Nucleus accumbens (tissue), 56 donors: Measurements from ENCODE around the gene ABLIM1.

Experiments
- DNase-seq, 56 donors: peaks; one replicate each; lab custom pipeline; 2025; lab: John Stamatoyannopoulos, UW

The ABLIM1 gene

GRCh38 chr10:114626841-114627240 lies 31.2 kb downstream of the ABLIM1 start:
- no peak for DNase-seq

- no peak for DNase-seq
These were observed 32.9 kb downstream of the ABLIM1 start for GRCh38 chr10:114624951-114625780.

GRCh38 chr10:114624422-114624821 lies 33.7 kb downstream of the ABLIM1 start:
- no peak for DNase-seq

DNA sequence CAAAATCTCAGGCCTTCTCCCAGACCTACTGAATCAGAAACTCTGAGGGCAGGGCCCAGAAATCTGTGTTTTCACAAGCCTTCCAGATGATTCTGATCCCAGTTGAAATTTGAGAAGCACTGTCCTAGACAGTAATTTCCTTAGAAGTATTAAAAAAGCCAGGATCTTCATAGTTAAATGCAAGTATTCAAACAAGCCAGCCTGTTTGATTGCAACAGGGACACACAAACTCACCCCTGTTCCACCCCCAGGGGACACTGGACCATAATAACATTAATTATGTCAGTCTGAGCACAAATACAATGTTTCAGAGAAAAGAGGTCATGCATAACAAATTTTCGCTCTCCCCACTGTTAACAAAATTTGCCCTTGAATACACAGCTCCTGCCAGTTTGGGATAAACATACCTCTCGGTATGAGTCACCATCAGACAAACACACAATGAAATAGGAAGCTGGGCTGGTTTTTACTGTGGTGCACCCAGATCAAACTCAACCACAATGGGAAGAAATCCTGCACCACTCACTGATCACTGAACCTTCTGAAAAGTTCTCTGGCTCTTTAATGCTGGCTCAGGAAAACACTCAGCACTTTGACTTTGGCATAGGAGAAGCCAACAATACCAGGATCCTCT lies 34.3 kb downstream of the ABLIM1 start:
- no peak for DNase-seq

DNA sequence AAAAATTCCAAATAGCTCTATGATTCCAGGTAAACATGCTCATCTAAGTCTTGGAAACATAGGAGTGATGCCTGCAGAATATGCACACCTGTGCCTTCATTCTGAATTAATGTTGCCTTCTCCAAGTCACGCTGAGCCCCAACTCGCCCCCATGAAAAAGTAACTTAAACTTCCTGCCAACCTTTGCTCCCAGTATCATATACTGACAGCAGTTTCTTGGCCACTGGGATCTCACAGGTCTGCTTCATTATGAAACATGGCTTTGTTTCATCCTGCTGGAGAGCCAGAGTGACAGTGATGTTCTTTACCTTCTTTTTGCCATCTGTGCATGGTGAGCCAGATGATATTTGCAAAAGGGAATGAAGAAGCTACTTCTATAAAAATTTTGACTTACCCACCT lies 34.9 kb downstream of the ABLIM1 start:
- DNase-seq: no peak

GRCh38 chr10:114618722-114619121 lies 39.4 kb downstream of the ABLIM1 start:
- DNase-seq: no peak

DNA sequence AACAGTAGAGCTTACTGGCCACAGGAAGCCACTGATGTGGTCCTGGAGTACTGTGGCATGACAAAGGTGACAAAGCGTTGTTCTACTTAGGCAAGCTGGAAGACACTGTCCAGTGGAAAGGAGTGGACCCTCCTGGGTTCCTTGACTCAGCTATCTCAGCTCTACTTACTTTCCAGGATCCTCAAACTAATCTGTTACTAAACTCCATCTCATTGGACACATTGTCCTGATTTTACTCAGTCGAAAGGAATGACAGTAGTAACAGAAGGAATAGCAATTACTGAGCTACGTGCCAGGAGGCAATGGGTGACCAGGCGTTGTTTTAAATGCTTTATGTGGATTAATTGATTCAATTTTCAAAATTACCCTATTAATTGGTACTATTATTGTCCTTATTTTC lies 41.6 kb downstream of the ABLIM1 start:
- no peak for DNase-seq

DNA sequence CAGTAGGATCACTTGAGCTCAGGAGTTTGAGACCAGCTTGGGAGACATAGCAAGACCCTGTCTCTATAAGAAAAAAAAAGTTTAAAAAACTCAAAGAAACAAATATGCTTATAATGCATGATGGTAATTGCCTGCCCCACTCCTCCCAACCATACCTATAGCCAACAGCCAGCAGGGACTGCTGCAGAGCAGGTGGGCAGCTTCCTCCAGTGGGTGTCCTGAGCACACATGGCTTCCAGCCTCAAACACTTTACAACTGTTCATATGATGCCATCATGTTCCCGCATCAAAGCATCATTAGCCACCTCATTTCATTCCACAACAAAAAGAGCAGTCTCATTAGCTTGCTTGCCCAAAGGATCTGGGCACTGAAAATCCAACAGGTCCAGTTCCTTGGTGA lies 42.0 kb downstream of the ABLIM1 start:
- no peak for DNase-seq

GRCh38 chr10:114615600-114616007 lies 42.5 kb downstream of the ABLIM1 start:
- DNase-seq: no peak

DNA sequence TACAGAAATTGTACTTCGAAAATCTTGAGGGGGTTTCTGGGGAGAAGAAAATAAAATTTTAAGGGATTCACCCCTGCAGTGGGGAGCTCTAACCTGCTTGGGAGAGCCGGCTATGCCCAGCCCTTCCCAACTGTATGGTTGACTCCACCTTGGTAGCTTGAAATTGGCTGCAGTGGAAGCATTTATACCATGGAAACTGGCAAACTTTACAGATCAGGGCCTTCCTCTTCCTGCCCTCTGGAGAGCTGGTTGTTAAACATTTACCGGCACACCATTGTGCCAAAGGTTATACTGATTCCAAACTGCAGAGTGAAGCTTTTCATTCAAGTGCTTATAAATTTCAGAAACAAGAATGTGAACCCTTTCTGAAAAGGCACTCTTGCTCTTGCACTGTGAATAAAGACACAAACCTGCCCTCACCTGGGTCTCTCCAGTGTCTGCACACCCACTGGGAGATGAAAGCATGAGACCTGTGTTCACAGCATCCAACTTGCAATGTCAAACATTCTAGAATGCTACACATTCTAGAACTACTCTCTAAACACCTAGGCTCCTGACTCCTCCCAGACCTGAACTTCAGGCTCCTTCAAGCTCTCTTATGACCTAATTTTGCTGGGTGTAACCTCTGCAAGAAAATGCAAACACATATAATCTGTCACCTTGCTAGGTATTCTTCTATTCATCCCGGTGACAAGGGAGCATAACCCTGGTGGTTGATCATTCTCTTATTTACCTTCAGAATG lies 44.7 kb downstream of the ABLIM1 start:
- no peak for DNase-seq

DNA sequence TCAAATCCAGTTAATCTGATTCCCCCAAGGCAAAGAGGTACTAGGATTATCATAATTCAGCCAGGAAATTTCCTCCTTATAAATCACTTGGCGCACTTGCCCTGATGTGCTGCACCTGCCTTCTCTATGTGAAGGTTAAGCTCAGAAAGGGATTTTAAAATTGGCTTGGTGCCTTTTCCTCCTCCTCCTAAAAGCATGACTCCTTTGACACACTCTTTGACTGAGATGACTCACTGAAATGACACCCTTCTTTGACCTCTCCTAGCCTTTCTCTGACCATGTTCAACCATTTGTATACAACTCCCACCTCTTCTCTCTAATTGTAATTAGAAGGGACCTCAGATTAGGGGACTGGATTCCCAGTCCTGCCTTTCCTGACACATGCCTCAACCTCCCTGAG lies 46.5 kb downstream of the ABLIM1 start:
- no peak for DNase-seq

- no peak for DNase-seq
These were observed 48.3 kb downstream of the ABLIM1 start for GRCh38 chr10:114609518-114610426.

DNA sequence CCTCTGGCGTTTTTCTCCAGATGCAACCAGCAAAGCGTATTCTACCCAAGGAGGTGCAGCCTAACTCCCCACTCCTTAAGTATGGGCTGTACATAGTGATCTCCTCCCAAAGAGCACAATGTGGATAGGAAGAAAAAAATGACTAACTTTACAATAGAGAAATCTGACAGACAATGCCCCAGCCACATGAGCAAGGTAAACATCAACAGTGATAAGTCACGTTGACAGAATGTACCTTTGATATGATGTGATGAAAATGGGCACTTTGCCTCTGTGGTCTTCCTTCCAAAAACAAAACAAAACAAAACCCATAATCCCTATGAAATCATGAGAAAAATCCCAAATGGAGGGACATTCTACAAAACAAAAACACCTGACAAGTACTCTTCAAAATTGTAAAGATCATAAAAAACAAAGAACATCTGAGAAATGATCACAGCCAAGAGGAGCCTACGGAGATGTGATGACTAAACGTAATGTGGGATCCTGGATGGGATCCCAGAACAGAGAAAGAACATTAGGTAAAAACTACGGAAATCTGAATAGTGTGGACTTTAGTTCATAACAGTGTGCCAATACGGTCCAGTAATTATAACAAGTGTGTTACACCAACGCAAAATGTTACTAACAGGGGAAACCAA lies 50.6 kb downstream of the ABLIM1 start:
- DNase-seq: no peak

GRCh38 chr10:114605155-114605797 lies 52.8 kb downstream of the ABLIM1 start:
- no peak for DNase-seq

DNA sequence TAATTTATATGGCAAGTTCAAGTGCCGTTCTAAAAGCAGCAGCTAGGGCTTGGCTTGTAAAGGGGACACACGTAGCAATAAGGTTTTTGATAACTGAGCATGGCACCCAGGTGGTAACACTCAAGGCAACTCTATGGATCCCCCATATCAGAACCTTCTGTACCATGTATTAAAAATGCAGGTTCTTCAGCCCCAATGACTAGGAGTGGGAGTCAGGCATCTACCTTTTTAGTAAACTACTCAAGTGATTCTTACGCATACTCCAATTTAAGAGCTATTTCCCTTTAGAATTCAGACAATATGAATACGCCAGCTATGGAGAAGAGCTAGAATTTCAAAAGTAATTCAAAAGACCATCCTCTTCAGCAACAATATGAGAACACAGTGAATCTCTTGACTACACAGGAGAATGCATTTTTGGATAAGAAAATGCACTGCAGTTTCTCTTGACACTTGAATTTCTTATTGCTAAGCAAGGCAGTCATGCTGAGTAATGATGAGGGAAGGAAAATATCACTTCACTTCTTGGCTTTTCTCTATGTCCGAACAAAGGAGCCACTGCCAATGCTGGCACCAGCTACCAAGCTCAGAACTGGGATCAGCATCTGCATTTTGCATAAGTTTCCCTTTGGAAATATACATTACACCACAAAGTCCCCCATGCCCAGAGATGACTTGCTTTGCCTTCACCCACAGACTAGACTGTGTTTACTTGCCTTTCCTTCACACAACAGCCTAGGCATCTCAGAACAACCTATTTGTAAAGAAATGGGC lies 53.5 kb downstream of the ABLIM1 start:
- peak in 2 of 56 donors; percentile 9 to 42 for DNase-seq

DNA sequence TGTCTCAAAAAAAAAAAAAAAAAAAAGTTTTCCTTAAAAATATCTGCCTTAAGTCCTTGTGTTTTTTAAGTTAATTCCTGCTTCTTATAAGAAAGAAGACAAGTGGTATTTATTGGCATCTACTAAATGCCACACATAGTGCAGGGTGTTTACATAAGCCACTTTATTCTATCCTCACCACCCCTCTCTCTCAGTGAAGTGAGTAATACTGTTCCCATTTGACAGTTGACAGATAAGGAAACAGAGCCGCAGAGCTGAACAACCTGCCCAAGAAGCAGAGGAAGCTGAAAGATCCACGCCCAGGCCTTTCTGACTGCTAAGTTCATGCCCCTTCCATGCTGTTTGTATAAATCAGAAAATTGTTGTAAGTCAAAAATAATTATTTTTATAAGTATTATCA lies 54.1 kb downstream of the ABLIM1 start:
- peak in 7 of 56 donors; percentile 7 to 42 (median 28) for DNase-seq

- no peak for DNase-seq
These were observed 54.8 kb downstream of the ABLIM1 start for GRCh38 chr10:114603303-114603702.

DNA sequence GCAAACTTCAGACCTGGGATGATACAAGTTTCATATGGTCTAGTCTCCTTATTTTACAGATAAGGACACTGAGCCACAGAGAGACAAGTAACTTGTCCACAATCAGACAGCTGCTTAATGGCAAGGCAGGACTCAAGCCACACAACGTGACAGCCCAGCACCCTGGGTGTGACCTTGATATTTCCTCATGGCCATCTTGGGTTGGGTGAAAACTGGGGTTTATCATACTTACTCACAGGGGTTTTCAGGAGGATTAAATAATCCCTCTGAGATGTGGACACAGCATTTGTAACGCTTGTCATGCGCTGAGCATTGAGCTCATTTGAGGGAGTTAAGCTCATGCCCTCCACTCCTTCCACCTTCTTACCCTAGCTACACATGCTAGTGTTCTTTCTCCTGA lies 58.0 kb downstream of the ABLIM1 start:
- no peak for DNase-seq

DNA sequence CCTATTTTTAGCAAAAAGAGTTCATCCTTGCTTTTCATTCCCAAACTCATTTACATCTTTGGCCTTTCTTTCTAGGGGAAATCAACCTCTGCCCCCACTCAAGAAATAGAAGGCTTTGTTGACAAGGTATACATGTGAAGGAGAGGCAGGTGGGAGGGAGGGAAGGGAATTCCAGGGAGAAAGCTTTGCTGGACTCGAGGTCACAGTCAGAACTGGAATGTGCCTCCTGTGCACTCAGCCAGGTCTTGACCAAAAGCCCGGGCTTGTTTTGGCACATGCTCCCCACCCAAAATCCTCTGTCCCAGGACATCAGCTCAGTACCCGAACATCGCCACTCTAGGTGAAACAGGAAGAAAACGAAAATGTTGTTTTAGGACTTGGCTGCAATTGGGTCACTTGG lies 61.3 kb downstream of the ABLIM1 start:
- DNase-seq: no peak
